Transverse colon (tissue), 3 donors: Measurements from ENCODE around the gene PDZRN3.

Experiments used
- CTCF ChIP-seq, 5 experiments: fragments of 200-600 bp in 3 of 5; fragments of 450-650 bp in 2 of 5; sonication (generic) in 3 of 5; IDR thresholded peaks; 1 replicate in 2 of 5; 2 replicates in 3 of 5; pipeline ENCODE4 v1.5.1; 2016 to 2017; ENCODE audit warnings: antibody characterized with exemption in 5 of 5, inconsistent platforms in 3 of 5, mild to moderate bottlenecking in 2 of 5, moderate library complexity in 1 of 5
- POLR2A ChIP-seq: fragments of 450-650 bp; IDR thresholded peaks from one replicate; pipeline ENCODE4 v1.6.1; 2016; ENCODE audit warnings: antibody characterized with exemption, mild to moderate bottlenecking, moderate library complexity

- TF ChIP-seq CTCF (IDR thresholded peaks at IDR 0.05) = no peak
- TF ChIP-seq POLR2A = no peak
Observed at GRCh38 chr3:73332558-73332957, 292.2 kb downstream of the PDZRN3 start.
